Superior temporal gyrus (tissue), 1 donor: ENCODE data around the gene COX5B.
"Not testable (repeated sequence)": the region's sequence is repeated elsewhere in the genome, so short reads cannot be mapped to it uniquely, and the experiment has no call there.

ENCODE experiments used
- DNase-seq: peaks from one replicate; pipeline ENCODE4 v3.0.0-alpha.2; 2016; ENCODE audit errors: extremely low spot score

The COX5B gene

DNA sequence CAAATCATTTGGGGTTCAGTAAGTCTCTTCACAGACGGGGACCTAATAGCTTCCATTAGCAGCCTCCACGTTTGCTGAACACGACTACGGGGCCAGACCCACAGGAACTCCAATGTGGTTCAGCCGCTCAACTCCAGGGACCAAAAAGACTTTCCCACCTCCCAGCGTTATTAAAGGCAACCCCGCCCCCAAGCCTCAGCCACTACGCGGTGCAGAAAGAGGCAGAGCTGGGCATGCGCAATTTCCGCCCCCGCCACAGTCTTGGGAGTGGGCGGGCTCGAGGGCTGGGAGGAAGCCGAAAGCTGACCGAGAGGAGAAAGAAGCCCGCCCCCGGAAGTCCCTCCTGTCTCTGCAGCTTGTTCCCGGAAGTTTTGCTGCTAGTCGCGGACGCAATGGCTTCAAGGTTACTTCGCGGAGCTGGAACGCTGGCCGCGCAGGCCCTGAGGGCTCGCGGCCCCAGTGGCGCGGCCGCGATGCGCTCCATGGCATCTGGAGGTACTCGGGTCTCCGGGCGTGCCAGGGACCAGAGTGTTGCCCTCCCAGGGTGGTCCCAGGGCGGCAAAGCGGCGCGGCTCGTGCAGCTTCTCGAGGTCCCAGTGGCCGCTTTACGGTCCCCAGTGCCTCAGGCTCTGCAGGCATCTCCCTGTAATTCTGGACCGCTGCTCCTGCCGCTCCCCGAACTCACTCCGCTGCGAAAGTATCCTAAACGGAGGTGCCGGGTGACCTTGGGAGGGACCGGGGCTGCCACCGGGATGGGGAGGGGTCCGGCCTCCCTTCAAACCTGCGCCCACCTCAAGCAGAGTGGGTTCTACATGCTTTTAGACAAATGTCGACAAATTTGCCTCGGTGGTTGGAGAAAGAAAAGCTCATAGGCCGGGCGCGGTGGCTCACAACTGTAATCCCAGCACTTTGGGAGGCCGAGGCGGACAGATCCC is at the start of gene COX5B:
TSS of gene COX5B (plus strand) at position 368 of the 935 bp plus-strand sequence. CDS start at position 393, 25 bp downstream.
- peak; percentile 99 for DNase-seq

DNA sequence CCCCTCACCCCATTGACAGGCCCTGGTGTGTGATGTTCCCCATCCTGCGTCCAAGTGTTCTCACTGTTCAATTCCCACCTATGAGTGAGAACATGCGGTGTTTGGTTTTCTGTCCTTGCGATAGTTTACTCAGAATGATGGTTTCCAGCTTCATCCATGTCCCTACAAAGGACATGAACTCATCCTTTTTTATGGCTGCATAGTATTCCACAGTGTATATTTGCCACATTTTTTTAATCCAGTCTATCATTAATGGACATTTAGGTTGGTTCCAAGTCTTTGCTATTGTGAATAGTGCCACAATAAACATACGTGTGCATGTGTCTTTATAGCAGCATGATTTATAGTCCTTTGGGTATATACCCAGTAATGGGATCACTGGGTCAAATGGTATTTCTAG is 49.7 kb upstream of the COX5B start:
- DNase-seq, result not testable (repeated sequence)

DNA sequence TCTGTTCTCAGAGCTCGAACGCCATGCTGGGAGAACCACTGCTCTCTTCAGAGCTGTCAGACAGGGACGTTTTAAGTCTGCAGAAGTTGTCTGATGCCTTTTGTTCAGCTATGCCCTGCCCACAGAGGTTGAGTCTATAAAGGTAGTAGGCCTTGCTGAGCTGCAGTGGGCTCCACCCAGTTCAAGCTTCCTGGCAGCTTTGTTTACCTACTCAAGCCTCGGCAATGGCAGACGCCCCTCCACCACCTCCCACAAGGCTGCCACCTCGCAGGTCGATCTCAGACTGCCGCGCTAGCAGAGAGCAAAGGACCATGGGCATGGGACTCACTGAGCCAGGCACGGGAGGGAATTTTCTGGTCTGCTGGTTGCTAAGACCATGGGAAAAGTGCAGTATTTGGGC is 44.3 kb upstream of the COX5B start:
- not testable (repeated sequence) for DNase-seq

- DNase-seq, result not testable (repeated sequence)
Measured at GRCh38 chr2:97605109-97605508, 40.8 kb upstream of the COX5B start.

DNA sequence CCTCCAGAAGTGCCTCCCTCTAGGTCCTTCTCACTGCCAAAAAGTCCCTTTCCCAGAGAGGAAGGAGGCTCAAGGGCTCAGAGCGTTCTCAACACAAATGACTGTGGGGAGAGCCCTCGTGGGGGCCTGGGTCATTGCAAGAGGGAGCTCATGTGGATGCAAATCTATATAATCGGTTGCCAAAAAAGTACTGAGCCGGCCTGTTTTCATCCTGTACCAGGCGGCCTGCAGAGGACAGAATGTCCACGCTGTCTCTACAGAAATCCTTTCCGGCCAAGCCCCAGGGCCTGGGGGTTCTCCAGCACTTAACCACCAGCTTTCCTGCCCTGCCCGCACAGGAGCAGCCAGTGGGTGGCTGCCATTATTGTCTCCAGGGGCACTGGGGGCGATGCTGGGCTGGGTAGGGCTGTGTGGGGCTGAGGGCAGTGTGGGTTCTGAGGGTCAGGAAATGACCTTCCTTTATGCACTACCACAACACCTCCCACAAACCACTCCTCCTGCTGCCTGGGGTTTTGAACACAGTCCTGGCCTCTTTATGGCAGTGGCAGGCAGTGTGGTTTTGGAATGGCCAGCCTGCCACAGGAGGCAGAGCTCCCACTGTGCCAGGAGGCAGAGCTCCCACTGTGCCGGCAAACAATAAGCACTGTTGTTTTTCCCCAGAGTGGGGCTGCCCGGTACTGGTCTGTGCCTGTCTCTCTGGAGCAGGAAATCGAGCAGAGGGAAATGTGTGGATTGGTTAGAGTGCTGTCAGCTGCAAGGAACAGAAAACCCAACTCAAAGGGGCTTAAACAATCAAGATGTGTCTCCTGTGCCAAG is 40.1 kb upstream of the COX5B start:
- peak; percentile 8 for DNase-seq

DNA sequence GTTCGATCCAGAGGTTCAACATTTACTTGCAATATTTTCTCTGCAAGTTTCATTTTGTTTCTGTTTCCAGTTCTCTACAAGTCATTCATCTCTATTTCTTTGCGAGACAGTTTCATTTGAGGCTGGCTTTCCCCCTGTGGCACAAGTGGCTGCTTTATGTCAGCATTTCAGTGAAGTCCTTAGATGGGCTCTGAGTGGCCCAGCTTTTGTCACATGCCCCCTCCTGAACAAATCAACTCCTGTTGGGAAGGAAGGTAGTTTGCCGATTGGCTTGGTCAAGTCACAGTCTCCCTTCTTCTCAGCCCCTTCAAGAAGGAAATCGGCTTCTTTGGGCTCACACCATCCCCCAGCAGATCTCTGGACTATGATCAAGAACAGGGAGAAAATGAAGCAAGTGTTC is 37.1 kb upstream of the COX5B start:
- not testable (repeated sequence) for DNase-seq

DNA sequence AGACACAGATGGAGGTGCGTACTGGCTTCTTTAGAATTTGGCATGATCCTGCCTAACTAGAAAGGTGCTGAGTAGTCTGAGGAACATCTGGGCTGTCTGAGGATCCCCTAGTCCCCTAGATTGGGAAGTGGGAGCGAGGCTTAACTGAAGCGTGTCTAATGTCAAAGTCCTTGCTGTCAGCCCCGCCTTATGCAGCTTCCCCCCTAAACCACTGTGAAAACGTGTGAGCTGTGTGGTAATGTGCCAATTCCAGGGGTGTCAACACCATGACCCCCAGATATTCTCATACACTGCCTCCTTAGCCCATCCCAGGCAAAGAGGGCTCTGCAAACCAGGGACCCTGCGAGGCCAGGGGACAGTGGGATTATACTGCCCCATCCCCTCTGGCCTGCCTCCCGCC is 34.0 kb upstream of the COX5B start:
- not testable (repeated sequence) for DNase-seq

- DNase-seq, result not testable (repeated sequence)
Measured at GRCh38 chr2:97615746-97616145, 30.1 kb upstream of the COX5B start.

- DNase-seq, result no peak
Measured at GRCh38 chr2:97617911-97618310, 28.0 kb upstream of the COX5B start.

DNA sequence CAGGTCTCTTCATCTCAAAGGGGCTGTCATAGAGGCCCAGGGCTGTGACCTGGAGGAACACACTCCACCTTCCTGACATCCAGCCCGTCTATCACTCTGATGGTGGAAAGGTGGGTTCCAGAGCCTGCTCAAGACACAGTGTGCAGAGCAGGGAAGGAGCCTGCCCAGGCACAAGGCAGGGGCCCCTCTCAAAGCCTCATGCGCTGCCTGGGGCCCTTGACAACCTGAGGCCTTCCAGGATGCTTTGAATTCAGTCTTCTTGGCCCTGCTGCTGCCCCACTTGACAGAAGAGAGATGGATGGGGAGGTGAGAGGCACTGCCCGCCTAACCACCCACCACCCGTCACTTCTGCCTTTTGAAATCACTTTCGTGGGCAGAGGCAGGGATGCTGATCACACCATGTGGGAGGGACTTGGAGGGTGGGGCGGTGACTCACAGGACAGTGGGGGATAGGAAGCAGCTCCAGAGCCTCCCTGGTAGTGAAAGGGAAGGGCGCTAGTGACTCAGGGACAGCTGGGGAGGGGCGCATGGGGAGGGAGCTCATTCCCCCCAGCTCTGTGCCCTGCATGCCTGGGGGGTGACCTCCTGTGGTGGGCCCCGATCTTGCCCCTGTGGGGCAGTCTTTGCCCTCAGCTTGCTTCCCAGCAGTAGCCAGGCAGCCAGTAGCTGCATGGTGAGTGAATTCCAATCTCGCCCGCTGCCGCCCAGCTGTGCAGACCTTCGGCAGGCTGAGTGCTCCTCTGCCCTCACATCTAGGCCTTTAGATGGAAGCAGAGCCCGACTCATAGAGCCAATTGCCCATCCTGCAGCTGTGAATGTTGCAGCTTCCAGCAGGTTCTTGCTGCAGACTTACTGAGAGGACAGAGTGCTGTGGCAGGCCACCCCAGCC is 26.7 kb upstream of the COX5B start:
- DNase-seq, result not testable (repeated sequence)

GRCh38 chr2:97620492-97620891 is 25.4 kb upstream of the COX5B start:
- not testable (repeated sequence) for DNase-seq

- not testable (repeated sequence) for DNase-seq
Measured at GRCh38 chr2:97622976-97623375, 22.9 kb upstream of the COX5B start.

DNA sequence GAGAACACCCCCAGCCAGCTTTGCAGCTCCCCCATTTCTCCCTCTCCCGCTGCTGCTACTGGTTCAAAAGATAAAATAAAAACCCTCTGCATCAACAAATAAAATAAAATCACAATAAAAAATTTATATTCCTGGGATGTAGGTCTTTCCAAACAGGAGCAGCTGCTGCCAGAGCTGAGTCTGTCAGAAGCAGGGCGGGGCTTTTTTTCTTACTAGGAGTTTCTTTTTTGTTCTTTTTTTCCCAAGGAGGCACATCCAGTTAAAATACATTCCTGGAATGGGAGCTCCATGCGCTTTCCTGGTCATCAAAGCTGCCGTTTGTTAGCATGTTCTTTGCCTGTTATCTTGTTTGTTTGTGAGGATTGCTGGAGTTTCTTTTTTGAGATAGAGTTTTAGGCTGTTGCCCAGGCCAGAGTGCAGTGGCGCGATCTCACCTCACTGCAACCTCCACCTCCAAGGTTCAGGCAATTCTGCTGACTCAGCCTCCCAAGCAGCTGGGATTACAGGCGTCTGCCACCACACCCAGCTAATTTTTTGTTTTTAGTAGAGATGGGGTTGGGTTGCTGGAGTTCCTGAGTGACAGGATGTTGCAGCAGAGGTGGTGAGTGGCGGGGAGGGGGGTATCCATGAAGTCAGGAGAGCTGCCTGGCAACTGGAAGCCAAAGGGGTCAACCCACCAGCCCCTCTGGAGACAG is 20.4 kb upstream of the COX5B start:
- not testable (repeated sequence) for DNase-seq

DNA sequence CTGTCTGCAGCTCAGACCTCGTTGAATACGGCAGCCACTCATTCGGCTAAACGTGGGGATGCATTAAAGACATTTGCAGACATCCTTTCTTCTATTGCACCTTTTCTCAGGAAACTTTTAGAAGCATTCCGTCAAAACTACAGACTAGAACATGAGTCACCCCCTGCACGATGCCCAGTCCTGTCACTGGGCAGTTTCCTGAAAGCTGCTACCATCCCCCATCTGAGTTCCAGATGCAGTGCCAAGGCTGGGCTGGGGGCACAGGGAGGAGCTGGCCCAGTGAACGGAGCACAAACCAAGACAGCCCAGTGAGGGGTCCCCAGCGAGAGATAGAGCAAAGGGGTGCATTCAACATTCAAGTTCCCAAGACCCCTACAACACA is 19.8 kb upstream of the COX5B start:
- not testable (repeated sequence) for DNase-seq

GRCh38 chr2:97644023-97644717 is 1.7 kb upstream of the COX5B start:
- DNase-seq, result no peak

DNA sequence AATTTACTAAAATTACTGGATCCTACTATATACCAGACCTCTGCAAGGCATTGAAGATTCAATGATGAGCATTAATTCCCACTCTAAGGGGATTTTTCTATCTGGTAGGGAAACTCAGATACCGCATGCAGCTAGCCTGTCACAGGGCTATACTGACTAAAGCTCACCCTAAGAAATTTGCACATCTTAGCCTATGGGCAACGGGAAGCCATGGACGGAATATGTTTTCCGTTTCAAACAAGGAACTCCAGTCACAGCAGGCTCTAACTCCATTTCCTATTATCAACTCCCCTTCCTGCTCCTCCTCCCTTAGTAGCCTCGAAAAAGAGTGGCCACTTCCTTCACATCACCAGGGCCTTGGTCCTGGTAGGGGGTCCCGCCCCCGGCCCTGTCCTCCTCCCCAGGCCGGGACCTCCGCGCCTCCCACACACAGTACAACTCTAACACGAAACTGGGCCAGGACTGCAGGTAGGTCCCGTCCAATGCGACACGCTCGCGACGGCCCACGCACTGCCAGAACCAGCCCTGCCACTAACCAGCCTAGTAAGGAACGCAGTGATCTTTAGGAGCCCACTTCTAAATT is 659 bp upstream of the COX5B start:
- DNase-seq, result peak; percentile 35

DNA sequence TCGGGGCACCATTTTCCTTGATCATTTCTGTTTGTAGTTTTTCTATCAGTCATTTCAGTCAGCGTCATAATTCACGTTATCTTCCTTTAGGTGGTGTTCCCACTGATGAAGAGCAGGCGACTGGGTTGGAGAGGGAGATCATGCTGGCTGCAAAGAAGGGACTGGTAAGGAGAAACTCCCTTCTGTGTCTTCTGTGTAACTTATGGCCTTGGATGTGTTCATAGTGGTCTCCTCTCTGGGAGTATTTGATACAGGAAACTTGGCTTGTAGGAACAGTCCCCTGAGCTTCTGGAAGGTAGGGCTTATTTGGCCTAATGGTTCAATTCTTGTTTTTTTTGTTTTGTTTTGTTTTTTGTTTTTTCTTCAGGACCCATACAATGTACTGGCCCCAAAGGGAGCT is 1.1 kb downstream of the COX5B start:
- DNase-seq, result no peak

GRCh38 chr2:97651114-97651513 is 5.3 kb downstream of the COX5B start:
- no peak for DNase-seq

GRCh38 chr2:97653473-97653872 is 7.6 kb downstream of the COX5B start:
- no peak for DNase-seq

GRCh38 chr2:97653874-97654273 is 8.0 kb downstream of the COX5B start:
- no peak for DNase-seq
